ENCODE data around the gene PSMD2. TPM values are rescaled to one million over a fixed set of nuclear protein-coding genes. Genes with fewer than 3 reads are reported as not detected.
A peak's percentile ranks its signal among the peaks of the same experiment; 100 is the strongest.

The PSMD2 gene
- total RNA-seq, 1 donor from 2014 or later, result 211 TPM

DNA sequence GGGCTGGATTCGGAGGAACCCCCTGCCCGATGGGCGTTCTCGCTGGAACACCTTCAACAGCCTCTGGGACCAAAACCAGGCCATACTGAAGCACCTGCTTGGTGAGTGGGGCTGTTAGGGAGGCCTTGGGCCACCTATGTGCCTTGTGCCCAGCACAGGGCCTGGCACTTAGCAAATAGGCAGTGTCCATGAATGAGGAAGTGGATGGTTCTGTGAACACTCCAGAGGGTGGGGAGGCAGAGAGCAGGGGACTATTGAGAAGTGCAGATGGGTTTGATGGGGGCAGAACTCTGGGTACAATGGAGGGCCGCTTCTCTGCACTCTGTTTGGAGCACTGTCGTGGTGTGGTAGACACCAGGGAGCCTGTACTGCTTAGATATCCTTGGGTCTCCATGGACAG lies 21.7 kb upstream of the PSMD2 start:
- no peak for DNase-seq (ENCODE audit: low spot score)

DNA sequence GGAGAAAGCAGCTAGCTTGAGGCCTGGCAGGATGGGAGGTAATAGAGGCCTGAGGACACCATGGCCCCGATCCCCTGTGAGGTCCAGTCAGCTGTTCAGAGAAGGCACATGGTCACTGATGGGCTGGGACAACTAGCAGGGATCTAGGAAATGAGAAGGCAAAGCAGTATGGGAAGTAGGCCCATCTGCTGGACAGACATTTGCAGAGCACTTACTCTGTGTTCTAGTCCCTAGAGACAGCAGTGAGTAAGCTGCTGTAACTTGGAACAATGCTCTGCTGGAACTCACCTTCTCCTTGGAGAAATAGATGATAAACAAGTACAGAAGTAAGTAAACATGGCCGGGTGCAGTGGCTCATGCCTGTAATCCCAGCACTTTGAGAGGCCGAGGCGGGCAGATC lies 16.1 kb upstream of the PSMD2 start:
- DNase-seq (ENCODE audit: low spot score), result no peak

DNA sequence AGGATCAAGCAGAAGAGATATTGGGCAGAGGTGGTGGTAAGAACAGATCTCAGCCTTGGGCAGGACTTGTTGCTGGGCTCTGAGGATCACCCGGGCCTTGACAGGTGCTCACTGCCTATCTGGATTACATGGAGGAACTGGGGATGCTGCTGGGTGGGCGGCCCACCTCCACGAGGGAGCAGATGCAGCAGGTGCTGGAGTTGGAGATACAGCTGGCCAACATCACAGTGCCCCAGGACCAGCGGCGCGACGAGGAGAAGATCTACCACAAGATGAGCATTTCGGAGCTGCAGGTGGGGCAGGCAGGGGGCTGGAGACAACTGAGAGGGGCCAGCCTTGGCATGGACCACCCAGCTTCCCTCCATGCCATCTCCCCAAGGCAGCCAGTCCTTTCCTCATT lies 15.4 kb upstream of the PSMD2 start:
- DNase-seq (ENCODE audit: low spot score), result no peak

DNA sequence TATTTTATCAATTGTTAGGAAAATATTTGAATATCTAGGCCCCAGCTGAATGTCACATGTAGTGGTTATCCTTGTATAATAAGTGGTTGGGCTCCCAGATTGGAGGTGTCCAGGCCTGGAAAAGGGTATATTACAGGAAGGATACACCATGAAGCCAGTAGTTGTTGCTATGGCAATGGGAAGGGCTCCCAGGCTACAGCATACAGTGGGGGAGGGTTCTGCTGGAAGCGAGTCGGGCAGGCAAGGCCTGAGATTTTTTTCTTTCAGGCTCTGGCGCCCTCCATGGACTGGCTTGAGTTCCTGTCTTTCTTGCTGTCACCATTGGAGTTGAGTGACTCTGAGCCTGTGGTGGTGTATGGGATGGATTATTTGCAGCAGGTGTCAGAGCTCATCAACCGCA lies 14.3 kb upstream of the PSMD2 start:
- no peak for DNase-seq (ENCODE audit: low spot score)

DNA sequence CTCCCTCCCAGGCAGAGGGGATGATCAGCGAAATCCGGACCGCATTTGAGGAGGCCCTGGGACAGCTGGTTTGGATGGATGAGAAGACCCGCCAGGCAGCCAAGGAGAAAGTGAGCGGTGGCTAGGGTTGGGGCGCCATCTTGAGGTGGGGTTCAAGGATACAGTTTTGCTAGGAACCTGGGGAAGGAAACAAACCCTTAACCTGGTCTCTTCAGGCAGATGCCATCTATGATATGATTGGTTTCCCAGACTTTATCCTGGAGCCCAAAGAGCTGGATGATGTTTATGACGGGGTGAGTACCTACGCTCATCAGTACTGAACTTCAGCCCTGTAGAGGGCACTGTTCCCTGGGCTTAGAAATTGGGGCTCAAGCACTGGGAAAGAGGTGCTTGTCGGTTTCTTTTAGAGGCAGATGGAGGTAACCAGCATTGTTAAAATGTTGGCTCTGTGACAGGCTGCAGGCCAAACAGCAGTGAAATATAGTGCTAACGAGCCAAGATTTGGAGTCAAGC lies 9.6 kb upstream of the PSMD2 start:
- no peak for DNase-seq (ENCODE audit: low spot score)

DNA sequence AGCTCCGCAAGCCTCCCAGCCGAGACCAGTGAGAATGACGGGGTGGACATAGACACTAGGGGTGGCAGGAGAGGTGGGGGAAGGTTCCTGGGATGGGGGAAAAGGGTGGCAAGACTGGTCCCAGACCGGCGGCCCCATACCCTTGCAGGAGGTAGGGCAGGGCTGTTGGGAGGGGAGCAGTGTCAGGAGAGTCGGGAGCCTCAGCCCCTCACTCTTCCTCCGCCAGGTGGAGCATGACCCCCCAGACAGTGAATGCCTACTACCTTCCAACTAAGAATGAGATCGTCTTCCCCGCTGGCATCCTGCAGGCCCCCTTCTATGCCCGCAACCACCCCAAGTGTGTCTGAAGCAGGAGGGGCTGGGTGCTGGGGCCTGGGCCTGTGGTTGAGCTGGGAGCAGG lies 8.7 kb upstream of the PSMD2 start:
- no peak for DNase-seq (ENCODE audit: low spot score)

DNA sequence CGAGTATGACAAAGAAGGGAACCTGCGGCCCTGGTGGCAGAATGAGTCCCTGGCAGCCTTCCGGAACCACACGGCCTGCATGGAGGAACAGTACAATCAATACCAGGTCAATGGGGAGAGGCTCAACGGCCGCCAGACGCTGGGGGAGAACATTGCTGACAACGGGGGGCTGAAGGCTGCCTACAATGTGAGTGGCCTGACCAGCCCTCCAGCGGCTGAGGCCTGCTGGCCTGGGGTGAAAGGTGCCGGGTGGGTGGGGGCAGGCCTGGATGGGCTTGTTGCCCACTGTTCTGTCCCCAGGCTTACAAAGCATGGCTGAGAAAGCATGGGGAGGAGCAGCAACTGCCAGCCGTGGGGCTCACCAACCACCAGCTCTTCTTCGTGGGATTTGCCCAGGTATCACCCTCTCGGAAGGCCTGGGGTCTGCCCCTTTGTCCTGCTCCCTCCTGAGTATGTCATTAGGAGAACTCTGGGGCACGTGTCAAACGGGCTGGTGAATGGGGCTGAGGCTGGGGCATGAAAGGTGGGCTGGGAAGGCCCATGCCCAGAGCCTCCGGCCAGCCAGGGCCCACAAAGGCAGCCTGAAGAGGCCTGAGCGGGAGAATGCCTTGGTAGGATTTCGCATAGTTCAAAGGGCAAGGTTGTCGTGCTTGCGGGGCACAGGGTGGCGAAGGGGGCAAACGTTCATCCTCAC lies 7.8 kb upstream of the PSMD2 start:
- DNase-seq (ENCODE audit: low spot score), result no peak

DNA sequence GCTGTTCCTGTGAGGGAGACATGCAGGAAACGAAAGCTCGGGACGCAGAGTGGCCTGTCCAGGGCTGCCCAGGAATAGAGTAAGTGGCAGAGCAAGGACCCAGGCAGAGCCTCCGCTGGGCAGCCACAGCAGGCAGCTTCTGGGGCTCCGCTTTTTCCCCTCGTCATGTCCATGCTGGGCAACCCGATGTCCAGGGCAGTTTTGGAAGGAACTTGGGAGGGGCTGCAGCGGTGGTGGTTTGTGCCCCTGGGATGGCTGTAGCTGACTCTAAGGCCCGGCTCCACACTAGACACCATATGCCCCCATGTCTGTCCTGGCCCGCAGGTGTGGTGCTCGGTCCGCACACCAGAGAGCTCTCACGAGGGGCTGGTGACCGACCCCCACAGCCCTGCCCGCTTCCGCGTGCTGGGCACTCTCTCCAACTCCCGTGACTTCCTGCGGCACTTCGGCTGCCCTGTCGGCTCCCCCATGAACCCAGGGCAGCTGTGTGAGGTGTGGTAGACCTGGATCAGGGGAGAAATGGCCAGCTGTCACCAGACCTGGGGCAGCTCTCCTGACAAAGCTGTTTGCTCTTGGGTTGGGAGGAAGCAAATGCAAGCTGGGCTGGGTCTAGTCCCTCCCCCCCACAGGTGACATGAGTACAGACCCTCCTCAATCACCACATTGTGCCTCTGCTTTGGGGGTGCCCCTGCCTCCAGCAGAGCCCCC lies 7.1 kb upstream of the PSMD2 start:
- no peak for DNase-seq (ENCODE audit: low spot score)

DNA sequence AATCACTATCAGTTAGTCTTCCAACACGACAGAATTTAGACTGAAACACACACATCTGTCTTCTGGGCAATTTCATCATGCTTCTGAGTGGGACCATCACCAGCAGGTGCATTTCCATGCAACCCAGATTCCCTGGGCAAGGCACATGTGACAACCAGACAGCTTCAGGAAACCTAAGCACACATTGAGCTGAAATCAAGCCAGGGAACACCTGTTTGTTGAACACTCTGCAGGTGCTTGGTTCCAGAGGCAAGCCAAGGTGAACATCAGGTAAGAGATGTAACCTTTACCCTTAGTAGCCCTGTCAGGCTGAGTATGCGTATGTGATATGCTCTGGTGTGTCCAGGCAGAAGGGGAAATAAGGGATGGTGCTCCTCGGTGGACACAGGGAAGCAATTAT lies 3.3 kb upstream of the PSMD2 start:
- DNase-seq (ENCODE audit: low spot score), result no peak

DNA sequence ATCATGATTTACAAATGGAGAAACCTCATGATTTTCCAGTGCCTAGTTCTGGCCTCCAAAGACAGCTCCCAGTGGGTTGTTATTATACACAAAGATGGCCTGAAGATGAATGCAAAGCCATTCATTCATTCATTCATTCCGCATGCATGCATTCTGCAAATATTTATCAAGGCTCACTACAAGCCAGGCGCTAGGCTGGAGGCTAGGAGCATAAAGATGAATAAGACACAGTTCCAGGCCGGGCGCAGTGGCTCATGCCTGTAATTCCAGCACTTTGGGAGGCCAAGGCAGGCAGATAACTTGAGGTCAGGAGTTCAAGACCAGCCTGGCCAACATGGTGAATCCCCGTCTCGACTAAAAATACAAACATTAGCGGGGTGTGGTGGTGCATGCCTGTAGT lies 2.4 kb upstream of the PSMD2 start:
- DNase-seq (ENCODE audit: low spot score), result no peak

DNA sequence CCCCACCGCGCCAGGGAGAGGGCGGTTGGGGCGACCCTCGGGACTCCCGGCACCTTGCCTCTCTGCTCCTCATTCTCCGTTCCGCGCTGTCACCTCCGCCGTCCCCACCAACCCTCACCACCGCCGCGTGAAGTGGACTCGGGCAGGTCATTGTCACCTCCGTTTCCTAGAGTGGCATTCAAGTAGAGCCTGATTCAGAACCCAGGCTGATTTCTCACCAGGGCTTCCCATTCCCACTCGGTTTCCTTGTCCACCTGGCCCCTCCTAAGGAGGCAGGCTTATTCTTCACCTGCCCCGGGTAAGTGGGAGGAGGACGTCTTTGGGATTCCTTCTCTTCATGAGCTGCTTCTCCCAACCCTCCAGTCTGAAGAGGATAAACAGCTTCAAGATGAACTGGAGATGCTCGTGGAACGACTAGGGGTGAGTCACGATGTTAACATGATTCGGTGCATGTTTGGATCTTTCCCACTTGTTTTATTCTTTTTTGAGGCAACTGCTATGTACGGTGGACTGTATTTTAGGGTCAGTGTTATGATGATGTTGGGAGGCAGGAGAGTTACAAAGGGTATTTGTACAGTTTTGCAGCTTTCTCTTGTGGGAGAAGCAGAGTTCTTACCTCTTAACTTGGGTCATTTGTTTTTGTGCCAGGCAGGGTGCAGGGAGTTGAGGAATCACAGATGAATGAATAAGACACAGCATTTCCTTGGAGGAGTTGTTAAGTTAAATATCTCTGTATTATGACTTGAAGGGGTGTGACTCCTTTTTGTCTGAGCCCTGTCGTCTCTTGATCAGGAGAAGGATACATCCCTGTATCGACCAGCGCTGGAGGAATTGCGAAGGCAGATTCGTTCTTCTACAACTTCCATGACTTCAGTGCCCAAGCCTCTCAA lies 692 bp downstream of the PSMD2 start:
- DNase-seq (ENCODE audit: low spot score), result no peak

DNA sequence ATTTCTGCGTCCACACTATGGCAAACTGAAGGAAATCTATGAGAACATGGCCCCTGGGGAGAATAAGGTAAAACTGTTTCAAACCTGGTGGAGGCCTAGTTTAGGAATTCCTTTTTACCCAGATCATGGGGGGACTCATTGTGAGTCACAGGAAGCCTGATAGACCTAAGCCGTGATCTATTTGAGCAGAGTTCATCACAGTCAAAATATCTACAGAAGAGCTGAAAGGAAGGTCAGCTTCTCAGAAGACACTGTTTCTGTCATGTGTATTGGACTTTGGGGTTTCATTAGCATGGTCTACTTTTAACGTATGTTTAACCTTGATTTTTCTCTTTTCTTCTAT lies 1.3 kb downstream of the PSMD2 start:
- no peak for DNase-seq (ENCODE audit: low spot score)

DNA sequence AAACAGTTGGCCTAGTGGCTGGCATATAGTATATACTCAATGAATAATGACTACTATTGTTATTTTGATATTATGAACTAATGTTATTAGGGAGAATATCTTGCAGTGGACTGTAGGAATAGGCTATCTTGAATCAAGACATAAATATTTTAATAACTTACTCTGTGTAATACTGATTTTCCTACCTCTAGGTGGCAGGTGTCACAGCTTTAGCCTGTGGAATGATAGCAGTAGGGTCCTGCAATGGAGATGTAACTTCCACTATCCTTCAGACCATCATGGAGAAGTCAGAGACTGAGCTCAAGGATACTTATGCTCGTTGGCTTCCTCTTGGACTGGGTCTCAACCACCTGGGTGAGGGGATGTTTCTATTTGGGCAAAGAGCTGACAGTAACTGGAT lies 6.5 kb downstream of the PSMD2 start:
- DNase-seq (ENCODE audit: low spot score), result no peak

DNA sequence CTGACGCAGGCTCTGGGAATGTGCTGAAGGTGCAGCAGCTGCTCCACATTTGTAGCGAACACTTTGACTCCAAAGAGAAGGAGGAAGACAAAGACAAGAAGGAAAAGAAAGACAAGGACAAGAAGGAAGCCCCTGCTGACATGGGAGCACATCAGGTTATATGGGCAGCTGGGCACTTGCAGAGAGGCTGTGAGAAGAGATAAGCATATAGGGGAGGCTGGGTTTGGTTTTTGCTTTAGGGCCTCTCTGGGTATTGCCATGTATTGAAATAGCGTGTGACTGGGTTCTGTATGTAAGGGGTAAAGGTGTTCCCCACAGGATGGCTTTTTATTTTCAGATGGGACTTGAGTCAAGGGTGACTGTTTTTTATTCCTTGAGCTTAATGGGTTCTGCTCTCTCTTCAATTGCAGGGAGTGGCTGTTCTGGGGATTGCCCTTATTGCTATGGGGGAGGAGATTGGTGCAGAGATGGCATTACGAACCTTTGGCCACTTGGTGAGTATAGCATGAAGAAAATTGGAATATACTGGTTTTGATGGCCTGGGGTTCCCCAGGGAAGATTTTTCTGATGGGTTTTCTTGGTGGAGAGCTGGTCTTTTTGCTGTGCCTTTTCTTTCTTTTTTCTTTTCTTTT lies 7.4 kb downstream of the PSMD2 start:
- DNase-seq (ENCODE audit: low spot score), result no peak

DNA sequence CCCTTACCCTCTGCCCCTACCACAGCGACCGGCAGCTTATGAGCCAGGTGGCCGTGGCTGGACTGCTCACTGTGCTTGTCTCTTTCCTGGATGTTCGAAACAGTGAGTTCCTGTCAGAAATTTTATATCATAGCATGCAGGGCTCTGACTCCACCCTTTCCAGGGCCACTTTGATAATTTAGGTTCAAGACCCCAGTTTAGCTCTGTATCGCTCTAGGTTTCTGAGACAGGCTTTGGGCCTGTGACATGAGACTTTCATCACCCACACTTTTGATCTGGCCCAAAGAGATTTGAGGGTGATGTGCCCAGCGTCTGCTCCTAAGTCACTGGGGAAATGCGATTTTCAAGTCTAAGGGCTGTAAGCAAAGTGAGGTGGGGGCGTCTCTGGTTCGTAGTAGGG lies 8.9 kb downstream of the PSMD2 start:
- DNase-seq (ENCODE audit: low spot score), result no peak

DNA sequence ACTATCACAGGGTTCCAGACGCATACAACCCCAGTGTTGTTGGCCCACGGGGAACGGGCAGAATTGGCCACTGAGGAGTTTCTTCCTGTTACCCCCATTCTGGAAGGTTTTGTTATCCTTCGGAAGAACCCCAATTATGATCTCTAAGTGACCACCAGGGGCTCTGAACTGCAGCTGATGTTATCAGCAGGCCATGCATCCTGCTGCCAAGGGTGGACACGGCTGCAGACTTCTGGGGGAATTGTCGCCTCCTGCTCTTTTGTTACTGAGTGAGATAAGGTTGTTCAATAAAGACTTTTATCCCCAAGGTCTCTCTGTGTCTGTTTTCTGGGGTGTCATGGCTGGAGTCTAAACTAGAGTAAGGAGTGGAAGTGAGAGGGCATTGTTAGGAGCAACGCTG lies 9.7 kb downstream of the PSMD2 start:
- DNase-seq (ENCODE audit: low spot score), result no peak

DNA sequence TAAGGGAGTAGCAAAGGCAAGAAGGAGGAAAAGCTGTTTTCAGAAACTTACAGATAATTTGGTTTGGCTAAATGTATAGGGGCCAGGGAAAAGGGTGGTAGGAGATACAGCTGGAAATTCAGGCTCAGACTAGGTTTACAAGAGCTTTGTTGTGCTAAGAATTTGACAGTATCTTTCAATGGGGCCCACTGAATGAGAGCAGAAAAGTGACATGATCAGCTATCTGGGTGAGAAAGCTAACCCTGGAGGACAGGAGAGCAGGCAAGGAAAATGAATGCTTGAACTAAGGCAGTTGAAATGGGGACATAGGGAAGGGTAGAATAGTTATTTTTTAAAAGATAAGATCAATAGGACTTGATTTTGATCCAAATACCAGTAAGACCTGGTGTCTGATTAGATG lies 12.6 kb downstream of the PSMD2 start:
- DNase-seq (ENCODE audit: low spot score), result no peak

DNA sequence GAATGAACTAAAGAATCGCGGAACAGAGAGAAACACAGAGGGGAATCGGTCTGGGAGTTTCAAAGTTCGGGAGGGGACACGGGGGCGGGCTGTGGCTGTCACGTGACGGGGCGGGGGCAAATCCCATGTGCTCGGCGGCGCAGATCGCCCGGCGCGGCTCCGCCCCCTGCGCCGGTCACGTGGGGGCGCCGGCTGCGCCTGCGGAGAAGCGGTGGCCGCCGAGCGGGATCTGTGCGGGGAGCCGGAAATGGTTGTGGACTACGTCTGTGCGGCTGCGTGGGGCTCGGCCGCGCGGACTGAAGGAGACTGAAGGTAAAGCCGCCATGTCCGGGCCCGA lies 15.3 kb downstream of the PSMD2 start, which contains the start of gene EIF4G1:
Gene EIF4G1 (plus strand): TSS at position 244 of the 337 bp plus-strand sequence. CDS start 1,191 bp downstream, outside the sequence.
- DNase-seq (ENCODE audit: low spot score), result peak; percentile 98

DNA sequence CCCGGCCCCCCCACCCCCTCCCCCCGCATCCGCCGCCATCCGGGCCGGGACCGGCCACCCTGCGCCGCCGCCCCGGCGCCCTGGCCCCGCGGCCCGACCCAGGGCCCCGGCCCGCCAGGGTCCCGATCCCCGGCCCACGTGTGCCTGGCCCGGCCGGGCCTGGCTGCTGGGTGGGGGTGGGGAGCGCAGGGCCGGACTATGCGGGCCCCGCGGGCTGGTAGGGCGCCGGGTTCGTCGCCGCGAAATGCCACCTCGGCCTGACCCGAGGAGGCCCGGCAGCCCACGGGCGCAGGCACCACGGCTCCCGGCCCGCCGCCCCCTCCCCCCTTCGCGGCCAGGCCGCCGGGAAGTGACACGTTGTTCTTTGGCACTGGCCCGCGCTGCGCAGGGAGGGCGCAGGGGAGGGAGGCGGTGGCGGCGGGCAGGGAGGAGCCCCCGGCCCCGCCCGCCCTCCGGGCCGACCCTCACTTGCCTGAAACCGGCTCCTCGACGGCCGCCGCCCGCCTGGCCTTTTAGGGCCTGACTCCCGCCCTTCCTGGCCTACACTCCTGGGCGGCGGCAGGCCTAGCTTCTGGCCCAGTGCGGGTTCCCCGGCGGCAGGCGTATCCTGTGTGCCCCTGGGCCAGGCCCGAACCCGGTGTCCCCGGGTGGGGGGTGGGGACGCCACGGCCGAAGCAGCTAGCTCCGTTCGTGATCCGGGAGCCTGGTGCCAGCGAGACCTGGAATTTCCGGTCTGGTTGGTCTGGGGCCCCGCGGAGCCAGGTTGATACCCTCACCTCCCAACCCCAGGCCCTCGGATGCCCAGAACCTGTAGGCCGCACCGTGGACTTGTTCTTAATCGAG lies 15.9 kb downstream of the PSMD2 start:
- peak; percentile 98 for DNase-seq (ENCODE audit: low spot score)

DNA sequence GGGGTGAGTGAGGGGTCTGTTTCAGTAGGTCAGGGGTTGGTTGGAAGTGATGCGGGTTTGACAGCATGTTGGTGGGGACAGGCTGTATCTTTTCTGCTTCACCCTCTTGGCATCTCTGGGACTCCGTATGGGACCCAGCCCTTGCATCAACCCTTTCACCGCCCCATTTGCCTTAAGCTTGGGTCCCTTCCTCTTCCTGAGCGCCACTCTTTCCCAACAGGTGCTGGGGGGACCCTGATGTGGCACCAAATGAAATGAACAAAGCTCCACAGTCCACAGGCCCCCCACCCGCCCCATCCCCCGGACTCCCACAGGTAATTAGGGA lies 16.5 kb downstream of the PSMD2 start:
- no peak for DNase-seq (ENCODE audit: low spot score)
